HFF-Myc (cell line): ENCODE data around the gene GDF15.
"Not testable (repeated sequence)": the region's sequence is repeated elsewhere in the genome, so short reads cannot be mapped to it uniquely, and the experiment has no call there.

ENCODE experiments used
- DNase-seq: peaks from one replicate; pipeline ENCODE4 v3.0.0-alpha.2; 2011; ENCODE audit warnings: low read depth; ENCODE audit errors: extremely low read depth
- H3K4me3 ChIP-seq: replicated peaks from 2 replicates; pipeline ENCODE4 v1.5.1; 2011; ENCODE audit warnings: low read depth, mild to moderate bottlenecking, control low read depth, low read length
- TF ChIP-seq, protein P1 (sequence below): IDR thresholded peaks from 2 replicates; pipeline ENCODE4 v1.5.1; 2012; ENCODE audit warnings: mild to moderate bottlenecking, low read depth, low read length, control low read depth; ENCODE audit errors: missing control alignments

Gene GDF15

DNA sequence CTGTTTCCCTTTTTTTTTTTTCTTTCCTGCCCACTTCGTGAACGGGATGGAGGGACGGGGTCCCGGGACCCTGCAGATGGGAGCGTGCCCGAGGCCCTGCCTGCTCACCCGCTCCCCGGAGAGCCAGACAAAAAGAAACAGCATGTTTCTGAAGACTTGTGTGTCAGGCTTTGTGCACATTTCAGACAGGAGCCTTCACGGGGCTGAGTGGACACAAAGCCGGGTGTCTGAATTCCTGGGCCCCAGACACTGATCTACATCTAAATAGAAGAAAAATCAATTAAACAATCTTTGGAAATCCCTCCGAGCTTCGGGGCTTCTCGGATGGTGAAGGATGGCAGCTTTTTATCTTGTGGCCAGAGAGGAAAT is 41.4 kb upstream of the GDF15 start:
- TF ChIP-seq, protein P1, sequence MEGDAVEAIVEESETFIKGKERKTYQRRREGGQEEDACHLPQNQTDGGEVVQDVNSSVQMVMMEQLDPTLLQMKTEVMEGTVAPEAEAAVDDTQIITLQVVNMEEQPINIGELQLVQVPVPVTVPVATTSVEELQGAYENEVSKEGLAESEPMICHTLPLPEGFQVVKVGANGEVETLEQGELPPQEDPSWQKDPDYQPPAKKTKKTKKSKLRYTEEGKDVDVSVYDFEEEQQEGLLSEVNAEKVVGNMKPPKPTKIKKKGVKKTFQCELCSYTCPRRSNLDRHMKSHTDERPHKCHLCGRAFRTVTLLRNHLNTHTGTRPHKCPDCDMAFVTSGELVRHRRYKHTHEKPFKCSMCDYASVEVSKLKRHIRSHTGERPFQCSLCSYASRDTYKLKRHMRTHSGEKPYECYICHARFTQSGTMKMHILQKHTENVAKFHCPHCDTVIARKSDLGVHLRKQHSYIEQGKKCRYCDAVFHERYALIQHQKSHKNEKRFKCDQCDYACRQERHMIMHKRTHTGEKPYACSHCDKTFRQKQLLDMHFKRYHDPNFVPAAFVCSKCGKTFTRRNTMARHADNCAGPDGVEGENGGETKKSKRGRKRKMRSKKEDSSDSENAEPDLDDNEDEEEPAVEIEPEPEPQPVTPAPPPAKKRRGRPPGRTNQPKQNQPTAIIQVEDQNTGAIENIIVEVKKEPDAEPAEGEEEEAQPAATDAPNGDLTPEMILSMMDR: no peak
- H3K4me3 ChIP-seq: no peak overlapping the region
- DNase-seq: no peak

DNA sequence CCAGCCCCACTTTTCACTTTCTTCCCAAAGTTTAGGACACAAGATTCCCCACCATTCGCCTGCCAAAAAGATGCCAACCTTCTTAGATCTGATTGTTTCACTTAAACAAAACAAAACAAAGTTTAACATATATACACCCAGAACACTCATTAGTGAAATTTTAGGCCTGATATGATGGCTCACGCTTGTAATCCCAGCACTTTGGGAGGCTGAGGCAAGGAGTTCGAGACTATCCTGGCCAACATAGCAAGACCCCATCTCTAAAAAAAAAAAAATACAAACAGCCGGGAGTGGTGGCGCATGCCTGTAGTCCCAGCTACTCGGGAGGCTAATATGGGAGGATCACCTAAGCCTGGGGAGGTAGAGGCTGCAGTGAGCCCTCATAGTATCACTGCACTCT is 40.7 kb upstream of the GDF15 start:
- TF ChIP-seq, protein P1: no peak
- no peak overlapping the region for H3K4me3 ChIP-seq
- no peak for DNase-seq

DNA sequence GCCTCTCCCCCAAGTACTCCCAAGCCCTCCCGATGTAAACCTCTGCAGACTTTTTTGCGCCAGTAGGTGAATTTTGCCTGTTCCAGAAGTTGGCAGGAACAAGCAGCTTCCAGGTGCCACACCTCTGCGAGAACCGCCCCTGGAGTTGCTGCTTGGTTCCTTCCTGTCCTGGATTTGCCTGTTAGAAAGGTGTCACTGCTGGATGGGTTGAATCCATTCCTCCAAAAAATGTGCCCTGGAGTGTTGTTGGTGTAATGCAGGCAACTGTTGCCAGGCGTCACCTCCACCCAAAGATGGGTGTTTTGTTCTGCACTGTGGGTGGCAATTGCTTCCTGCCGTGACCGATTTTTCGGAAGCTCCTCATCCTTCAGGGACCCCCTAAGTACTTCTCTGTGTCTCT is 39.9 kb upstream of the GDF15 start:
- TF ChIP-seq, protein P1: no peak
- DNase-seq: no peak
- no peak overlapping the region for H3K4me3 ChIP-seq

DNA sequence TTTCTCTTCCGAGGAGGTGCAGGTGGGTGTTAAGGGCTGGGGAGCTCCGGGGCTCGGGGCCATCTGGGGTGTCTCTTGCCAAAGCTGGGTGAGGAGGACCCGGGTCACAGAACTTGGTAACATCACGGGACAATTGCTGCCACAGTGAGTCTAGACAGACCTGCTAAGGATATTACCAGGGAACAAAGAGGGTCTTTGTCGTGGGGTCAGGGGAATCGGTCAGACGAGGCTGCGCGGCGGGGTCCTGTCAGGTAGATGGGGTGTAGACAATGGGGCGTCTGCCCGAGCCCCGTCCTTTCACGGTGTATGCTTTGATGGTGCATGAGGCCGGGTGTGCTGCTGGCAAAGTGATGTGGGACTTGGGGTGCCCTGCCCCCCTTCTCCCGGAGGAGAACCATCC is 37.8 kb upstream of the GDF15 start:
- H3K4me3 ChIP-seq: no peak overlapping the region
- DNase-seq: no peak
- TF ChIP-seq, protein P1: no peak

DNA sequence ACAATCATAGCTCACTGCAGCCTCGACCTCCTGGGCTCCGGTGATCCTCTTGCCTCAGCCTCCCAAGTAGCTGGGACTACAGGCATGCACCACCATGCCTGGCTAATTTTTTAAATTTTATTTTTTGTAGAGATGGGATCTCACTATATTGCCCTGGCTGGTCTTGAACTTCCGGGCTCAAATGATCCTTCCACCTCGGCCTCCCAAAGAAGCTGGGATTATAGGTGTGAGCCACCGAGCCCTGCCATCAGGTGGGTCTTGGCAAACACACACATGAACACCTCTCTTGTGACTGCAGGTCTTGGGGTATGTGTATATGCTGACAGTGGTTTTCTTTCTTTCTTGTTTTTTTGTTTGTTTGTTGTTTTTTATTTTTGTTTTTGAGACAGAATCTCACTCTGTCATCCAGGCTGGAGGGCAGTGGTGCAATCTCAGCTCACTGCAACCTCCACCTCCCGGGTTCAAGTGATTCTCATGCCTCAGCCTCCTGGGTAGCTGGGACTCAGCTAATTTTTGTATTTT is 37.1 kb upstream of the GDF15 start:
- not testable (repeated sequence) for H3K4me3 ChIP-seq, DNase-seq

DNA sequence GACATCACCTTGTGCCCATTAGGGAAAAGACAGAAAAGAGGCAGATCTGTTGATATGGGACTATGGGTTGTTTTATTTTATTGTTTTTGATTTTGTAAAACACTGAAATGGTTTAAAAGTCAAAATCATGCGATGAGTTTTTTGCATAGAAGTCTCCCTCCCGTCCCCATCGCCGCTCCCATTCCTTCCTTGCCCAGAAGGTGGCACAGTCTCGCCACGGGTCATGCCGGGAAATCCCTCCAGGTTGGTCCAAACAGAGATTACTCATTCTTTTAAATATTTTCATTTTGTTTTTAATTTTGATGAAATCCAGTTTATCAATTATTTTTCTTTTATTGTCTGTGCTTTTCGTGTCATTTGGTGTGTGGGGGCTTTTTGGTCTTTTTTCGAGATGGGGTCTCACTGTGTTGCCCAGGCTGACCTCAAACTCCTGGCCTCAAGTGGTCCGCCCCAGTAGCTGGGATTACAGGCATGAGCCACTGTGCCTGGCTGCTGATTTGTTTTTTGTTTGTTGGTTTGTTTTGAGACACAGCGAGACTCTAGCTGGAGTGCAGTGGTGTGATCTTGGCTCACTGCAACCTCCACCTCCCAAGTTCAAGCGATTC is 36.3 kb upstream of the GDF15 start:
- DNase-seq: no peak
- H3K4me3 ChIP-seq: no peak overlapping the region

DNA sequence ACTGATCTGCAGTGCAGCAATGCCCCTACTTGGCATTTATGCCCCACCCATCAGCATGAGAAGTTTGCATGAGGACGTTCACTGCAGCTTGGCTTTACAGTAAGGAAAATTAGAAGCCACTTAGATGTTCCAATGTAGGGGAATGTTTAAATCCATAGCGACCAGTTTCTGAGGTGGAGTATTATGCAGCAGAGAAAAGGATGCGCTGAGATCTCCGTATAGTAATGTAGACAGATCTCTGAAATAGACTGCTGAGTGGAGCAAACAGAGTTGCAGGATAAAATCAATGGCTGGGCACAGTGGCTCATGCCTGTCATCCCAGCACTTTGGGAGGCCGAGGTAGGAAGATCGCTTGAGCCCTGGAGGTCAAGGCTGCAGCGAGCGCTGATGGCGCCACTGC is 35.5 kb upstream of the GDF15 start:
- H3K4me3 ChIP-seq: no peak overlapping the region
- DNase-seq: no peak
- TF ChIP-seq, protein P1: no peak

More for the DNA sequence above, 36.3 kb upstream of the GDF15 start:
- TF ChIP-seq, protein P1: peak; percentile 88
